GM18517 (cell line): Measurements from ENCODE around the gene C10orf62.

Source experiments
- ATAC-seq: cut with Tn5 transposase; IDR thresholded peaks from one replicate; pipeline ENCODE4 v1.9.1; 2021; ENCODE audit warnings: mild to moderate bottlenecking, moderate library complexity; ENCODE audit not compliant: unreplicated experiment

Gene C10orf62

DNA sequence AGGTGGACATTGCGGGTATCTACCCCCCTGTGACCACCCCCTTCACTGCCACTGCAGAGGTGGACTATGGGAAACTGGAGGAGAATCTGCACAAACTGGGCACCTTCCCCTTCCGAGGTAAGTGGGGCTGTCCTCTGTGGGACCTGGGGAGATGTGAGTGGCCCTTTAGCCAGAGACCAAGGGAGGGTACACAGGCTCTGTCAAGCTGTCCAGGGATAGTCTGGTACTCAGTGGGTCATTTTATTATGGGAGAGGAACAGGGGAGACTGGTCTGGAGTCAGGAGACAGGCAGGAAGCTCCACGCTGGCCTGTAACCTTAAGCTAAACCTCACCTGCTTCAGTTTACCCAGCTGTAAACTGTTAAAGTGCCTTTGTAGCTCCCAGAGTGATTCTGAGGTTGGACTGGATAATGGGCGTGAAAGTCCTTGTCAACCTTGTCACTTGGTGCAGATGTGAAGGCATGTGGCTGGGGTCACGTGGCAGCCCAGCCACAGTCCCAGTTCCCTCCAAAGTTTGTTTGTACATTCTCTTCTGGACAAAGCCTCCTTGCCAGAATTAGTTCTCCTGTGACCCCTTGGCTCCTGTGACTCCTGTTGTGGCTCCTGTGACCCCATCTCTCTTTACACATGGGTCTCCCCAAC, 4.6 kb upstream of the C10orf62 start:
- ATAC-seq = no peak

DNA sequence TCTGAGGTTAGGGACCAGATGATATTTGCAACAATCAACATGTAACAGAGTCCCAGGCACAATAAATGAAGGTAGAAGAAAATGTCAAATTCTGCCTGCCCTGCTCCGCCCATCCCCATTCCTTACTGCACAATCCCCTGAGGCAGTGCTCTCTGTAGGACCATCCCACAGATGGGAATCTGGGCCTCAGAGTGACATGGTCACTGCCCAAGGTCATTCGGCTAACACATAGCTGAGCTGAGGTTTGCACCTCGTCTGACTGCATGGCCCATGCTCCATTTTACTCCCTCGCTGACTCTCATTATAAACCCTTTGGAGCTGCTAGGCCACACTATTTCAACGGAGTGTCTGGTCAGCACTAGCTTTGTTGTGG, 4.1 kb upstream of the C10orf62 start:
- no peak for ATAC-seq

DNA sequence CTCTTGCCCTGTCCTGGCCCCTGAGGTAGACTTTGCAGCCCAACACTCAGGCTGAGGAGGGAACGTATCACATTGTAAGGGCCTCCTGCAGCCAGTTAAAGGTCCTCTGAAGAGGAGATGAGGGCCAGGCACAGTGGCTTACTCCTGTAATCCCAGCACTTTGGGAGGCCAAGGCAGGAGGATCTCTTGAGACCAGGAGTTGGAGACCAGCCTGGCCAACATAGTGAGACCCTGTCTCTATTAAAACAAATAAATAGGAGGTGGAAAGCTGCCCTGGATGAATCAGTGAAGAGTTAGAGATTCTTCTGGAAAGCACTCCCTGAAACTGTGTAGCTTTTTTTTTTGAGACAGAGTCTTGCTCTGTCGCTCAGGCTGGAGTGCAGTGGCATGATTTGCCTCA, 2.3 kb upstream of the C10orf62 start:
- ATAC-seq = no peak

DNA sequence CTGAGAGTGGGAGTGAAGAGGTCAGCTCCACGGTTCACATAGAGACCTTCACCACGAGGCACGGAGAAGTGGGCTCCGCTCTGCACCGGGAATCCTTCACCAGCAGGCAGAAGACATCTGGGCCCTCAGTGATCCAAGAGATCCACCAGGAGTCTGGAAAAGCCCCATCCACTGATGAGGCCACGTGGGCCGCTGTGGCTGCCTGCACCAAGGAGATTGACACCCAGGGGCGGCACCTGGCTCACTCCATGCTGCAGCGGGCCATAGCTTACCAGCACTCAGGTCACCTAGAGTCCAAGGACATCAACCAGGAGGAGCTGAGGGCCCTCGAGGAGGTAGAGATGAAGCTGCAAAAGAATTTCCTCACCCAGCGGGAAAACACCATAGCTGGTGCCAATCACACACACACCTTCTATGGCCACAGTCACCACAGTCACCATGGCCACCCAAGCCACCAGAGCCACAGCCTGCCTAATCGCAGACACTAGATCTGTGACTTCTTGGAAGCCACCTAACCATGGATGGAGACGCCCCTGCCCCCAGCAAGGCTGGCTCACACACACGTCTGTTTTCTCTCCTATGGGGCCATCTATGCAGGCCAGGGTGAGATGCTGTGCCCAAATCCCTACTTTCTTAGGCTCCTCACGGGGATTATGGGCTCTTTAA, 694 bp downstream of the C10orf62 start:
- ATAC-seq = no peak

DNA sequence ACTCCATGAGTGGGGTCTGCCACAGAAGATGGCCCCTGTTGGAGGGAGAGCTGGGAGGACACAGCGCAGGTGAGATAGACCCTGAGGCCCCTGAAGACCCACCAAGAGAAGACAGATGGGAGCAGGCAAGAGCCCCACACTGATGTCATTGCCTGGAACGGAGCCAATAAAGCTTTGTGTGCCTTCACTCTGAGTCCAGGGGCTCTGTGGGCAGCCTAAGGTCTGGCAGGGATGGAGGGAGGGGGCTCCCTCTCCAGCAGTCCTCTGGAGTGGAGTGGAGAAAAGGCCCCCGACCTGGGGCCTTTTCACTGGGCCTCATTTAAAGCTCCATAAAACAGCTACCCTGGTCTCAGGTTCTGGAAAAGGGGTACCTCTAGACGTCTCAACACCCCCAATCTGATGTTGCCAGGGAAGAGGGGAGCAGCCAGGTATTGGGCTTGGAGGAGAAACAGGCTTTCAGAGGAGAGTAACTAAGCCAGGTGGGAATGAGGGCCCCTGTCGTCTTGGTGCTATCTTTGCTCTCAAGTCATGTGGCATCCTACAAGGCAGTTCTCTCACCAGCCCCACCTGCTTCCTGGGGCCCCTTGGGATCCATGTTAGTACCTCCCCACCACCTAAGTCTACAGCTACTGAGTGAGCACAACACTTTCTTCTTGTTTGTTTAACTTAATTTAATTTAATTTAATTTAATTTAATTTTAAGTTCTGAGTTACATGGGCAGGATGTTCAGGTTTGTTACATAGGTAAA, 1.4 kb downstream of the C10orf62 start:
- ATAC-seq = no peak

DNA sequence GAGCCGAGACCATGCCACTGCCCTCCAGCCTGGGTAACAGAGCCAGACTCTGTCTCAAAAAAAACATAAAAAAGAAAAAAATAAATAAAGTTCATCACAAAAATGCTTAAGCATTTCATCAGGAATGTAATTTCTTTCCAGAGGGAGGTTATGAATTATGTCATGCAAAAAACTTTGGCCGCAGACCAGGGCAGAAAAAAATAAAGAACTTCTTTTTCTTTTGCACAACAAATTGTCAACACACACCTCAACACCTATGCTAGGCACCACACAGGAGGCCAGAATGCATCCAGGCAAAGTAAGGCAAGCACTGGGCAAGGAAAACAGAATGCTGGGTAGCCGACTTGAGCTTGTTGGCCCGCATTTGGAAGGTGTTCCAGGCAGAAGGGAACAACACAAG, 3.9 kb downstream of the C10orf62 start:
- no peak for ATAC-seq

DNA sequence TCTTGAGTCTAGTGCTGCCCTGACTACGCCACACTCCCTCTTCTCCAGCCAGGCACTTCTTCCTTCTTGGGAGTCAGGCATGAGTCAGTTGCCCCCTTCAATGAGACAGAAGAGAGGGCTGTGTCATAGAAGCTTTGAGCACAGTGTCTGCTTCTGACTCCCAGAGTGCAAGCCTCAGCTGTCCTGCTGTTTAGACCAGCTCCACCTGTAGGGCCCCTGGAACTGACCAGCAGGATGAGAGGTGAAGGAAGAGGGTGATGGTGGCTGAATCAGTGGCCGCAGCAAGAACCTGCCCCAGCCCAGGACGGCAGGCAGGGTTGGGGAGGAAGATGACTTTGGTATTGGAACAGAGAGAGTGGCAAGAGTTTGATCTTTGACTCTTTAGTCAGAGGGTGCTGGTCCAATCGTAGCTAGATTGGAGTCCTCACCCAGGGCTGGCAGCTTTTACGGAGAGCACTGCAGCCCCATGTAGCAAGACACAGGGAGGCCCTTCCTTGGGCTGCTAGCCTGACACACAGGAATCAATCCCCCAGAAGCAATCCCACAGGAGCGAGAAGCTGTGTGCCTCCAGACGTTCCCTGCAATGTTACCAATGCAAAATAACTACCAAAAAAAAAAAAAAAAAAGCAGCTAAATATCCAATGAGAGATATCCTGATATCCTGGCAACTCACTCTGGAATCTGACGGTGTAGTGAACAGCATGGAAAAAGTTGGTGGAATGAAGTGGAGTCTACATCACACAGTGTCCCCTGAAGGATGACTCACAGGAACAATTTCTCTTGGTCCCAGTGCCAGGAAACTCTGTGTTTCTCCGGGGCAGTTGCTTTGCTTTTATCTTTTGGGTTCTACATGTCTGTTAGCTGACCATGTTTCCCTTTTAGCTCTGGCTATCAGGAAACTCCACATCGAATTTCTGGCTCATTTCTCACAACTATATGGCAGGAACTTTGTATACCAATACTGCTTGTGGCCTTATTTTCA, 6.9 kb downstream of the C10orf62 start:
- no peak for ATAC-seq

DNA sequence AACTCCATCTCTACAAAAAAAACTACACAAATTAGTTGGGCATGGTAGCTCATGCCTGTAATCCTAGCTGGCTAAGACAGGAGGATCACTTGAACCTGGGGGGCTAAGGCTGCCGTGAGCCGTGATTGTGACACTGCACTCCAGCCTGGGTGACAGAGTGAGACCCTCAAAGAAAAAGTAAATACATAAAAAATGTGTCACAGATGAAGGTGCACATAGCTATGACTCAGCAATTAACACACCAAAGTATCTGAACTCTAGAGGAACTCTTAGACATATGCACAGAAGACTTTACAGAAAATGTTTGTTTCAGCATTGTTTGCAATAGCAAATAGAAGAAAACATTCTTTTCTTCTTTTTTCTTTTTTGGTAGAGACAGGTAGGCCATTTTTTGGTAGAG, 8.3 kb downstream of the C10orf62 start:
- ATAC-seq = no peak

DNA sequence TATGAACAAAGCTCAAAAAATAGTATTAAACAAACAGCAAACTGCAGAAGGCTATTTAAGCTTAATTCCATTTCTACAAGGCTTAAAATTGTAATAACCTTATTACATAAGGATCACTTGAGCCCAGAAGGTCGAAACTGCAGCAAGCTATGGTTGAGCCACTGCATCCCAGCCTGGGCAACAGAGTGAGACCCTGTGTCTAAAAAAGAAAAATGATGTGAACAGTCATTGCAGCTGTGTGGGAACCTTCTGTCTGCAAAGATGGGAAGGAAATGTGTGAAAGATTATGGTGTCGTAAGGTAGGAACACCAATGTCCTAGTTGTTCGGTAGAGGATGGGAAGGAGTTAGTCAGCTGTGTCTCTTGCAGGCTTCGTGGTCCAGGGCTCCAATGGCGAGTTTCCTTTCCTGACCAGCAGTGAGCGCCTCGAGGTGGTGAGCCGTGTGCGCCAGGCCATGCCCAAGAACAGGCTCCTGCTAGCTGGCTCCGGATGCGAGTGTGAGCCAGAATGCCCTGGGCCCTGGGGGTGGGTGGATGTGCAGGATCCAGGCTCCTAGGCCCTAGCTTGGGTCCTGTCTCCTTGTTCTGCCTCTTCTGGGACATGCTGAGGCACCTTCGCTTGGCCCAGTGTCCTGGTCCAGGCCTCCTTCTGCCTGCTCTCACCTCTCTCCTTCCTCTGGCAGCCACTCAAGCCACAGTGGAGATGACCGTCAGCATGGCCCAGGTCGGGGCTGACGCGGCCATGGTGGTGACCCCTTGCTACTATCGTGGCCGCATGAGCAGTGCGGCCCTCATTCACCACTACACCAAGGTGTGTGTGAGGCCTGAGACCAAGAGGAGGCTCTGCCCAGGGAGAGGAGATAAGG, 9.1 kb downstream of the C10orf62 start:
- ATAC-seq = no peak

DNA sequence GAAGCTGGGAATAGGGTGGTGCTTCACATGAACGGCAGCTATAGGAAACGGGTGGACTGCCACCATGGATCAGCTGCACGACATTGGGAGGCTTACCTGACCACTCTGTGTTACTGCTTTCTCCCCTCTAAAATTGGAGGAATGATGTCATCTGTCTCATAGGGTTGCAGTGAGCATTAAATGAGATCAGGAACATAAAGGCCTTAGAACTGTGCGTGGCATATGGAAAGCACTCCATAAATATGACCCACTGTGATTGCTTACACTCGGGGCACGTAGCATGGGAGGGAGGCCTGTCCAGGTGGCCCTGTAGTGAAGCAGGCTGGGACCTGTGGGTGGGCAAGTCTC, 9.7 kb downstream of the C10orf62 start:
- no peak for ATAC-seq

DNA sequence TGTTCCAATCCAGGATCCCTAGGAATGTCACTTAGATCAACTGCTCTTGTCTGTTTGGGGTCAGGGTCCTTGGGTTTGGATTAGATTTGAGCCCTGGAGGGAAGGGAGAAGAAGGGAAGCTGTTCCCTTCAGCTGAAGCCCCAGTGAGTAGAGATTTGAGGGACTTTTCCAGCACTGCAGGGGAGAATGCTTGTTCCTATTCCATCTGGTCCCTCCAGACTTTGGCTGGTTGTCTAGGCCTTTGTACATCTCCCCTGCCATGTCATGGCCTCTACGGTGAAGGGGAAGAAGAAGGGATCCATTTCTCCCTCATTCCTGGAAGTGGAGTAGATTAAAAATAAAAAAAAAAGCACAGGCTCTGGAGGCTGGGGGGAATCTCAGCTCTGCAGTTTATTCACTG, 11.1 kb downstream of the C10orf62 start:
- no peak for ATAC-seq

DNA sequence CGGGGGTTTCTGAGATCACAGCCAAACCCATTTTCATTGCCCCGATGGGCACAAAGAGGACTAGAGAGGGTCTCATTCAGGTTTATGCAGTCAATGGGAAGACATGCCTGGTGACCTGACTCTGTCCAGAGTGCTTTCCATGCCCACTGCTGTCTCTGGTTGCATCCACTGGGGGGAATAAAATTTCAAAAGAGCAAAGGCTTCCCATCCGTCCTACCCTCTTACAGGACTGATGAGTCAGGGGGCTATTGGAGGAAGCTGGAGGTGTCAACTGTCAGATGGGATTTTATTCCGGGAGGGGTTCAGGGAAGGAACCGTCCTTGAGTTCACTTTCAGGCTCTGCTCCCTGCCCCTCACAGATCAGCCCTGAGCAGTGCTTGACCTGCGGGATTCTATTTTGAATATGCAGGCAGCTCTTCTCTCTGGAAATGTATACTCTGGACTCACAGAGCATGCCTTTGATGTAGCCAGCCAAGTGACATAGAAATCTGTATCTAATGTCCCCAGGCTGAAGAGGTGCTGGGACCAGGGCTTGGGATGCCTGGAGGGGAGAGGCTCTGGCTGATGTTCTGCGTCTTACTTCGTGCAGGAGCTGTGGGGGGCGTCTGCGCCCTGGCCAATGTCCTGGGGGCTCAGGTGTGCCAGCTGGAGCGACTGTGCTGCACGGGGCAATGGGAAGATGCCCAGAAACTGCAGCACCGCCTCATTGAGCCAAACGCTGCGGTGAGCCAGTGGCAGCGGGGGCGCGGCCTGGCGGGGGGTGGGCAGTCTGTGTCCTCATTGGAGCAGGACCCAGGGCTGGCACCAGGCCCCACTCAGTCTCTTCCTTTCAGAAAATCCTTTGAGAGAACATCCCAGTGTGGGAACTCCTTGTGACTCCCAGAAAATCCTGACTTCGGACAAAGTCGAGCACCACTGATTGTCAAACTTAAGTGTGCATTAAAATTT, 12.0 kb downstream of the C10orf62 start:
- no peak for ATAC-seq

DNA sequence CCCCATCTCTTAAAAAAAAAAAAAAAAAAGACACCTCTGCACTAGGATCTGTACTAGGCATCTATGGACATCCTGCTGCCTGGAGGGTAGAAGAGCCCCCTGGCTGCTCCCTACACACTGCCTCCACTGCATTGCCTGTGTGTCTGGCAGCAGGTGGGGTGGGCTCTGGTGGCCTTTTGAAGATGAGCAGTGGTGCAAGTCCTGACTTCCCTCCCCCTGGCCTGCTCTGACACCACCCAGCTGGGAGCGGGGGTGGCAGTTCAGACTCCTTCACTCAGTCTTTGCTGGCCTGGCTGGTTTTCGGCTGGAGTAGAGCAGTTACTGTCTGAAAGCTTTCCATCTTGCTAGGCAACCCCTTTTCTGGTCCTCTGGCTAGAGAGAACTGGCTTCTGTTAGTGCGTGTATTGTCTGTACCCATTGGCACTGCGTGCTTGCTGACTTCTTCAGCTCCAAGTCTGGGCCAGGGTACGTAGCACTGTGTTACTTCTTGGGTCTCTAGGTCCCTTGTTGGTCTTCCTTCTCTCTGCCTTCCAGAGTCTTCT, 17.6 kb downstream of the C10orf62 start:
- ATAC-seq = no peak

DNA sequence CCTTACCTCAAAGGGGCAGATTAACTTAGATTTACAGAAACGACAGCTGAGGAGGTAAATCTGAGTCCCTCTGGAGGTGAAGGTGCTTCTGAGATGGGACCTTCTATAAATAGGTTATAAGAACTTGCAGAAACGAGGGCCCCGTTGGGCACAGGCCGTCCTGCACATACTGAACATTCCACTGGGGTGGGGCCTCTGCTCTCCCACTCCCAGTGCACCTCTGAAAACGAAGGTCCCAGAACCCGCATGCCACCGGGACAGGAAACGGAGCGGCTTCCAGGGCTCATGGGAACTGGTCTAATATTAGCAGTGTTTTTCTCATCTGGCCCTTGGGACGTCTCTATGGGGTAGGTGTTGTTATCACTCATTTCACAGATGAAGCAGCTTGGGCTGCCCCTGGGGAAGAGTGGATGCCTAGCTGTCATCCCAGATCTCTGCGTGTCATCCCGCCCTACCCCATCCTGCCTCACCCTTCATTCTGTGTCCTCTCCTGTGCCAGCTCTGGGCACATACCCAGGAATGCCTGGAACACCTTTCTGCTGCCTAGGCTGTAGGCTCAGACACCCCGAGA, 19.6 kb downstream of the C10orf62 start:
- no peak for ATAC-seq

DNA sequence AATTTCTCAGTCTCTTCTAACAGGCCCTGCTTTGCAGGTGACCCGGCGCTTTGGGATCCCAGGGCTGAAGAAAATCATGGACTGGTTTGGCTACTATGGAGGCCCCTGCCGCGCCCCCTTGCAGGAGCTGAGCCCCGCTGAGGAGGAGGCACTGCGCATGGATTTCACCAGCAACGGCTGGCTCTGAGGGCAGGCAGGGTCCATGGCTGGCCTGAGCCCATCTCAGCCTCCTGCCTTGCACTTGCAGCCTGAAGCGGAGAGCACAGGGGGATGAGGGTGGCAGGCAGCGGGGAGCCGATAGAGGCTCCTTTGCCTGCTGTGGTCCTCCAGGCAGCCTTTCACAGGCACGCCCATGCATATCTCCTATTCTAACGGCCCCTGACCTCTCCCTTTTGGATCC, 22.0 kb downstream of the C10orf62 start:
- ATAC-seq = no peak

DNA sequence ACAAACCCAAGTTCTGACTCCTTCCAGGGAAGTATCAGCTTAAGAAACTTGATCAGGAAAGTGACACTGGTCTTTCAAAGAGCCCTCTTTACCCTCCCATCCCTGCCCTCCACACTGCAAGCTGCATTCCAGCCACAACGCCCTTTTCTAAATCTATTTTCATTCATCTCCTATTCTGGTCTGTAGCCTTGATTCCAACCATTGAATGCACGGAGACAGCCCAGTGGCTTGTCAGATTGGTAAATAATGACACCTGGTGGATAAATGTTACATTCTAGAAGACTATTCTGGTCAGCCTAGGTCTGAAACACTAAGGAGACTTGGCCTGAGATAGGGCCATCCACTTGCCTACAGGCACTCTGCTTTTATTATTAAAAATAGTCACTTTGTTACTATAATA, 22.9 kb downstream of the C10orf62 start:
- ATAC-seq = no peak

DNA sequence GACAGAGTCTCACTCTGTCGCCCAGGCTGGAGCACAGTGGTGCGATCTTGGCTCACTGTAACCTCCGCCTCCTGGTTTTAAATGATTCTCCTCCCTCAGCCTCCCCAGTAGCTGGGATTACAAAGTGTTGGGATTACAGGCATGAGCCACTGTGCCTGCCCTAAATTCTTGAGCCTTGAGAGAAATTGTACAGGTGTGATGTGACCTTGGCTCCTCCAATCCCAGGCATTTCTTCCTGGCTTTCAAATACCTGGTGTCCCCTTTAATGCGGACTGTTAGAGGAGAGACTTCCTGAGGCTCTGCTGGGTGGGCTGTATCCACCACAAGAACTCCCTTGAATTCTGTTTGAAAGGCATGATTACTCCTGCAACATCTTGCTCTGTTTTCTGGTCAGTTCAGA, 28.8 kb downstream of the C10orf62 start:
- ATAC-seq = no peak

DNA sequence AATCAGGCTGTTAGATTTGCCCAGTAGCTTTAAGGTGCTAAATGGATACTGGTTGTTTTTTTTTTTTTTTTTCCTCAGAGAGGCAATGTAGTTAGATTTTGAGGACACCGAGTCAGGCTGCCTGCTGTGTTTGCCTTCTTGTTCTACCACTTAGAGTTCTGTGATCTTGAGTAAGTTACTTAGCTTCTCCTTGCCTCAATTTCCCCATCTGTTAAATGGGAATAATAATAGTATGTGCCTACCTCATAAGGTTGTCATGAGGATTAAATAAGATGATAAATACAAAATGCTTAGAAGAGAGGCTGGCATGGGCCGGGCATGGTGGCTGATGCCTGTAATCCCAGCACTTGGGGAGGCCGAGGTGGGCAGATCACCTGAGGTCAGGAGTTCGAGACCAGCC, 29.2 kb downstream of the C10orf62 start:
- ATAC-seq = no peak

DNA sequence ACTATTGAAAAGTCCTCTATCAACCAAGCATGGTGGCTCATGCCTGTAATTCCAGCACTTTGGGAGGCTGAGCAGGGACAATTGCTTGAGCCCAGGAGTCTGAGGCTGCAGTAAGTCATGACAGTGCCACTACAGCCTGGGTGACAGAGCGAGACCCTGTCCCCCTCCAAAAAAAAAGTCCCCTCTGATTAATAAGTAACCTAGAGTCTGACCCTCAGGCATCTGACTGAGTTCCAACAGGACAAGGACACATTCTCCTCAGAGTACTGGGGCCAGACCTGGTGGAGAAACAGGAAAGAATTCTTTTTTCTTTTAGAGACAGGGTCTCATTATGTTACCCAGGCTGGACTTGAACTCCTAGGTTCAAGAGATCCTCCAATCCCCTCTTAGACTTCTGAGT, 33.8 kb downstream of the C10orf62 start:
- ATAC-seq = no peak
